GM12878 (cell line): ENCODE data around the gene NR1H4. TPM values are rescaled to one million over a fixed set of nuclear protein-coding genes. Genes with fewer than 3 reads are reported as not detected.

Experiments
- ATAC-seq: fragments of 200-7000 bp; cut with Tn5 transposase; 3 replicates; pipeline ENCODE4 v1.9.1; 2020; ENCODE audit warnings: mild to moderate bottlenecking, moderate library complexity
- BruUV-seq: library from RNA; stranded (reverse); fragments of 400-500 nt; replicated peaks from 2 replicates; lab custom pipeline; 2021; lab: Mats Ljungman, UMichigan
- CTCF ChIA-PET: fragments of 300-600 bp; sonication (Branson Sonifier 250); formaldehyde crosslinking; extraction: SDS; loops from one replicate; lab custom pipeline; 2021; ENCODE audit warnings: inconsistent platforms; lab: Yijun Ruan, JAX
- POLR2A ChIA-PET: fragments of 350-600 bp; formaldehyde crosslinking; extraction: SDS; loops from one replicate; lab custom pipeline; 2021; ENCODE audit warnings: inconsistent platforms; lab: Charles Lee
- RAD21 ChIA-PET: fragments of 300-600 bp; sonication (Branson Sonifier 250); formaldehyde crosslinking; loops from one replicate; lab custom pipeline; 2023; ENCODE audit warnings: antibody characterized with exemption; ENCODE audit not compliant: unreplicated experiment; lab: Charles Lee
- SMC1A ChIA-PET: fragments of 300-600 bp; sonication (Branson Sonifier 250); formaldehyde crosslinking; loops from one replicate; lab custom pipeline; 2023; ENCODE audit not compliant: unreplicated experiment, uncharacterized antibody; lab: Charles Lee
- DNase-seq: peaks from one replicate; pipeline ENCODE4 v3.0.0-alpha.2; 2011; ENCODE audit warnings: low read depth, low spot score
- FAIRE-seq: peaks from 3 replicates; lab custom pipeline; 2011; peaks lifted over from hg19 to GRCh38; lab: Jason Lieb, UNC
- H2AFZ ChIP-seq: 2 replicates; pipeline ENCODE4 v1.6.0; 2011; ENCODE audit warnings: low read depth, low read length, control low read depth; ENCODE audit not compliant: control insufficient read depth
- H3K27ac ChIP-seq: 2 replicates; pipeline ENCODE4 v1.5.1; 2011; ENCODE audit warnings: control low read depth; ENCODE audit not compliant: control insufficient read depth, insufficient read depth
- H3K27me3 ChIP-seq, 2 experiments: replicated peaks in 1 of 2; 2 replicates each; pipeline versions ENCODE4 v1.6.0 to v1.6.1; 2011; ENCODE audit warnings: low read length in 1 of 2; ENCODE audit not compliant: control insufficient read depth in 2 of 2, insufficient read depth in 2 of 2
- H3K36me3 ChIP-seq, 2 experiments: 2 replicates each; pipeline ENCODE4 v1.5.1; 2011; ENCODE audit warnings: low read length in 1 of 2; ENCODE audit not compliant: control insufficient read depth in 2 of 2, insufficient read depth in 2 of 2
- H3K4me1 ChIP-seq: 2 replicates; pipeline ENCODE4 v1.6.1; 2011; ENCODE audit warnings: mild to moderate bottlenecking, low read length, moderate library complexity, mixed read lengths; ENCODE audit not compliant: control insufficient read depth, insufficient read depth
- H3K4me2 ChIP-seq: 2 replicates; pipeline ENCODE4 v1.6.0; 2011; ENCODE audit warnings: control low read depth; ENCODE audit not compliant: control insufficient read depth, insufficient read depth
- H3K4me3 ChIP-seq: fragments of 200-600 bp; sonication (generic); 2 replicates; pipeline ENCODE4 v1.5.1; 2016
- H3K79me2 ChIP-seq: 2 replicates; pipeline ENCODE4 v1.6.0; 2011; ENCODE audit warnings: low read length; ENCODE audit not compliant: control insufficient read depth, insufficient read depth
- H3K9ac ChIP-seq: 2 replicates; pipeline ENCODE4 v1.8.0; 2011; ENCODE audit warnings: low read length, control low read depth, mixed read lengths; ENCODE audit not compliant: control insufficient read depth, insufficient read depth
- H3K9me3 ChIP-seq: replicated peaks from 3 replicates; pipeline ENCODE4 v1.5.1; 2011; ENCODE audit warnings: mild to moderate bottlenecking, low read length; ENCODE audit not compliant: control insufficient read depth, insufficient read depth
- H4K20me1 ChIP-seq: 2 replicates; pipeline ENCODE4 v1.6.0; 2011; ENCODE audit not compliant: control insufficient read depth, insufficient read depth
- MTA2 ChIP-seq: fragments of 450-650 bp; IDR thresholded peaks from 2 replicates; pipeline ENCODE4 v1.6.1; 2016; ENCODE audit warnings: low read depth, mild to moderate bottlenecking, moderate library complexity
- NR2C2 ChIP-seq: IDR thresholded peaks from 2 replicates; pipeline ENCODE4 v1.6.1; 2011; ENCODE audit warnings: borderline replicate concordance, low read depth; ENCODE audit not compliant: control insufficient read depth, insufficient read length
- RBBP5 ChIP-seq: fragments of 200-600 bp; sonication (generic); conservative IDR thresholded peaks from 2 replicates; pipeline ENCODE4 v1.6.1; 2016
- ZNF622 ChIP-seq: fragments of 450-650 bp; IDR thresholded peaks from 2 replicates; pipeline ENCODE4 v1.6.1; 2017; ENCODE audit warnings: mild to moderate bottlenecking, inconsistent platforms
- WGBS: methylation state at CpG from one replicate; pipeline ENCODE4 v1.1.6; 2016; ENCODE audit warnings: low lambda C conversion rate; ENCODE audit not compliant: insufficient replicate concordance, insufficient coverage; ENCODE audit errors: missing lambda C conversion rate; 5-methylcytosine and 5-hydroxymethylcytosine counted together
- in situ Hi-C: fragments of 300-500 bp; cut with MboI; formaldehyde crosslinking; loops from 9 replicates; pipeline ENCODE4 v1.14.3; 2018; ENCODE audit warnings: mixed read lengths
- intact Hi-C: fragments of 100-400 bp; cut with micrococcal nuclease; formaldehyde crosslinking; loops from one replicate; pipeline ENCODE4 v1.14.2; 2022; ENCODE audit not compliant: unreplicated experiment
- polyA plus RNA-seq, 11 experiments: library from polyadenylated mRNA; depleted of rRNA in 4 of 11; unstranded in 6 of 11; stranded (reverse) in 5 of 11; fragments of >200 nt; fragmentation: Nextera tagmentation in 4 of 11; fragmentation: Illumina TruSeq in 1 of 11; extraction: Ambion mirVana in 4 of 11; extraction: Trizol in 1 of 11; gene quantifications; 1 replicate in 1 of 11; 2 replicates in 10 of 11; pipeline versions ENCODE4 v1.2.1 to v1.2.3, GENCODE V29; 2011 to 2016; ENCODE audit warnings: inconsistent platforms in 2 of 11, missing spikeins in 2 of 11, low read depth in 1 of 11
- total RNA-seq, 4 experiments: library from RNA; depleted of rRNA in 3 of 4; stranded (reverse); fragments of >200 nt in 3 of 4; fragmentation: Illumina TruSeq in 1 of 4; extraction: Trizol in 1 of 4; gene quantifications; 2 replicates each; pipeline versions ENCODE4 v1.2.1 to v1.2.3, GENCODE V29; 2013 to 2021
- TF ChIP-seq, protein P1 (sequence below): fragments of 450-650 bp; IDR thresholded peaks from 2 replicates; pipeline ENCODE4 v1.6.1; 2017; ENCODE audit warnings: mild to moderate bottlenecking
- TF ChIP-seq, protein P2 (sequence below): fragments of 450-650 bp; IDR thresholded peaks from 2 replicates; pipeline ENCODE4 v1.6.1; 2017; ENCODE audit warnings: mild to moderate bottlenecking, moderate library complexity

NR1H4 gene
- total and polyA plus RNA-seq, 10 of the 15 experiments (the other 5 are each of a cell fraction or from before 2014, with no cell fraction given) = 0.04 TPM; not detected in 9

DNA sequence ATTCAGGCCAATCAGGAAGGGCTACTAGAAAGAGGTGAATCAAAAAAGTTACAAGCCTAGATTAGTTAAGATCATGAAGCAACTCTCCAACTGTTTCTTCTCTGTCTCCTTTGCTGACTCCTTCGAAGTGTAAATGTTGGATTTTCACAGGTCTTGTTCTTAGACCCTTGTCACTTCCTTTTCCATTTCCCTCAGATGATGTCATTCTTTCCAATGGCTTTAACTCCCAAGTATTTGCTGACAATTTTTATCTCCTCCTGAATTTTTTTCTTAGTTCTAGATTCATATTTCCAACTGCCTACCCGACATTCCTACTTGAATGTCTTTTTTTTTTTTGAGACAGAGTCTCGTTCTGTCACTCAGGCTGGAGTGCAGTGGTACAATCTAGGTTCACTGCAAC lies 110.6 kb downstream of the NR1H4 start:
- Histone ChIP-seq H2AFZ (no peak overlapping the region), H3K79me2 (no peaks in the 10 kb centered on the region), H3K9me3 (peaks cover 5% of the 10 kb centered on the region; the same call in 2 of the 3 replicates), H3K4me3 (no peak overlapping the region), H3K9ac (no peak overlapping the region), H3K36me3 (no peaks in the 10 kb centered on the region), H3K27me3 (no peaks in the 10 kb centered on the region), H3K4me2 (no peak overlapping the region), H3K4me1 (no peaks in the 10 kb centered on the region), H4K20me1 (no peaks in the 10 kb centered on the region), H3K27ac (no peak overlapping the region)
- CTCF ChIA-PET = interaction anchor here (0.8 to 1.2 kb wide), 2 partner anchors 15 to 30 kb away, joined by 3 to 4 read pairs; no protein-coding TSS in a partner anchor
- in situ Hi-C loops = no loop called here
- ATAC-seq (no peak), FAIRE-seq (no peak), DNase-seq (no peak)
- no TSS peak for BruUV-seq
- intact Hi-C loops = no loop called here
- SMC1A ChIA-PET = no interaction called here
- POLR2A ChIA-PET = no interaction called here
- TF ChIP-seq, protein P1, sequence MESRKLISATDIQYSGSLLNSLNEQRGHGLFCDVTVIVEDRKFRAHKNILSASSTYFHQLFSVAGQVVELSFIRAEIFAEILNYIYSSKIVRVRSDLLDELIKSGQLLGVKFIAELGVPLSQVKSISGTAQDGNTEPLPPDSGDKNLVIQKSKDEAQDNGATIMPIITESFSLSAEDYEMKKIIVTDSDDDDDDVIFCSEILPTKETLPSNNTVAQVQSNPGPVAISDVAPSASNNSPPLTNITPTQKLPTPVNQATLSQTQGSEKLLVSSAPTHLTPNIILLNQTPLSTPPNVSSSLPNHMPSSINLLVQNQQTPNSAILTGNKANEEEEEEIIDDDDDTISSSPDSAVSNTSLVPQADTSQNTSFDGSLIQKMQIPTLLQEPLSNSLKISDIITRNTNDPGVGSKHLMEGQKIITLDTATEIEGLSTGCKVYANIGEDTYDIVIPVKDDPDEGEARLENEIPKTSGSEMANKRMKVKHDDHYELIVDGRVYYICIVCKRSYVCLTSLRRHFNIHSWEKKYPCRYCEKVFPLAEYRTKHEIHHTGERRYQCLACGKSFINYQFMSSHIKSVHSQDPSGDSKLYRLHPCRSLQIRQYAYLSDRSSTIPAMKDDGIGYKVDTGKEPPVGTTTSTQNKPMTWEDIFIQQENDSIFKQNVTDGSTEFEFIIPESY = no peak
- TF ChIP-seq NR2C2 = no peak
- TF ChIP-seq MTA2 = no peak
- no peak for TF ChIP-seq RBBP5
- TF ChIP-seq, protein P2, sequence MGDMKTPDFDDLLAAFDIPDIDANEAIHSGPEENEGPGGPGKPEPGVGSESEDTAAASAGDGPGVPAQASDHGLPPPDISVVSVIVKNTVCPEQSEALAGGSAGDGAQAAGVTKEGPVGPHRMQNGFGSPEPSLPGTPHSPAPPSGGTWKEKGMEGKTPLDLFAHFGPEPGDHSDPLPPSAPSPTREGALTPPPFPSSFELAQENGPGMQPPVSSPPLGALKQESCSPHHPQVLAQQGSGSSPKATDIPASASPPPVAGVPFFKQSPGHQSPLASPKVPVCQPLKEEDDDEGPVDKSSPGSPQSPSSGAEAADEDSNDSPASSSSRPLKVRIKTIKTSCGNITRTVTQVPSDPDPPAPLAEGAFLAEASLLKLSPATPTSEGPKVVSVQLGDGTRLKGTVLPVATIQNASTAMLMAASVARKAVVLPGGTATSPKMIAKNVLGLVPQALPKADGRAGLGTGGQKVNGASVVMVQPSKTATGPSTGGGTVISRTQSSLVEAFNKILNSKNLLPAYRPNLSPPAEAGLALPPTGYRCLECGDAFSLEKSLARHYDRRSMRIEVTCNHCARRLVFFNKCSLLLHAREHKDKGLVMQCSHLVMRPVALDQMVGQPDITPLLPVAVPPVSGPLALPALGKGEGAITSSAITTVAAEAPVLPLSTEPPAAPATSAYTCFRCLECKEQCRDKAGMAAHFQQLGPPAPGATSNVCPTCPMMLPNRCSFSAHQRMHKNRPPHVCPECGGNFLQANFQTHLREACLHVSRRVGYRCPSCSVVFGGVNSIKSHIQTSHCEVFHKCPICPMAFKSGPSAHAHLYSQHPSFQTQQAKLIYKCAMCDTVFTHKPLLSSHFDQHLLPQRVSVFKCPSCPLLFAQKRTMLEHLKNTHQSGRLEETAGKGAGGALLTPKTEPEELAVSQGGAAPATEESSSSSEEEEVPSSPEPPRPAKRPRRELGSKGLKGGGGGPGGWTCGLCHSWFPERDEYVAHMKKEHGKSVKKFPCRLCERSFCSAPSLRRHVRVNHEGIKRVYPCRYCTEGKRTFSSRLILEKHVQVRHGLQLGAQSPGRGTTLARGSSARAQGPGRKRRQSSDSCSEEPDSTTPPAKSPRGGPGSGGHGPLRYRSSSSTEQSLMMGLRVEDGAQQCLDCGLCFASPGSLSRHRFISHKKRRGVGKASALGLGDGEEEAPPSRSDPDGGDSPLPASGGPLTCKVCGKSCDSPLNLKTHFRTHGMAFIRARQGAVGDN = no peak
- no peak for TF ChIP-seq ZNF622
- WGBS = 31% methylated on average over 3 of the region's 3 CpGs
- RAD21 ChIA-PET = no interaction called here
